ENCODE data around the gene TRAF2. TPM values are rescaled to one million over a fixed set of nuclear protein-coding genes. Genes with fewer than 3 reads are reported as not detected.
"Not testable (repeated sequence)": the region's sequence is repeated elsewhere in the genome, so short reads cannot be mapped to it uniquely, and the experiment has no call there.

The TRAF2 gene
- total RNA-seq, 2 experiments from 2014 or later = 40.0 to 41.4 TPM

GRCh38 chr9:136861874-136862457 lies 24.4 kb upstream of the TRAF2 start:
- peaks cover 15% of the 10 kb centered on the region for H3K4me1 Mint-ChIP-seq (ENCODE audit: low read depth)
- H3K9me3 Mint-ChIP-seq = no peaks in the 10 kb centered on the region
- no peak overlapping the region for H3K27ac Mint-ChIP-seq
- H3K4me3 Mint-ChIP-seq = no peak overlapping the region
- DNase-seq = no peak
- ChIA-PET CTCF (interaction anchor here (1.1 kb wide), 1 partner anchor 18 kb away, joined by 3 read pairs; no protein-coding TSS in a partner anchor), POLR2A (interaction anchor here (0.8 kb wide), 1 partner anchor 10 kb away, joined by 3 read pairs; the partner anchor contains the start of gene MAMDC4)
- intact Hi-C loops (cut with micrococcal nuclease) = no loop called here
- no peaks in the 10 kb centered on the region for H3K27me3 Mint-ChIP-seq
- H3K36me3 Mint-ChIP-seq = peaks cover 10% of the 10 kb centered on the region

GRCh38 chr9:136862849-136863622 lies 23.3 kb upstream of the TRAF2 start:
- H3K4me3 Mint-ChIP-seq = no peak overlapping the region

DNA sequence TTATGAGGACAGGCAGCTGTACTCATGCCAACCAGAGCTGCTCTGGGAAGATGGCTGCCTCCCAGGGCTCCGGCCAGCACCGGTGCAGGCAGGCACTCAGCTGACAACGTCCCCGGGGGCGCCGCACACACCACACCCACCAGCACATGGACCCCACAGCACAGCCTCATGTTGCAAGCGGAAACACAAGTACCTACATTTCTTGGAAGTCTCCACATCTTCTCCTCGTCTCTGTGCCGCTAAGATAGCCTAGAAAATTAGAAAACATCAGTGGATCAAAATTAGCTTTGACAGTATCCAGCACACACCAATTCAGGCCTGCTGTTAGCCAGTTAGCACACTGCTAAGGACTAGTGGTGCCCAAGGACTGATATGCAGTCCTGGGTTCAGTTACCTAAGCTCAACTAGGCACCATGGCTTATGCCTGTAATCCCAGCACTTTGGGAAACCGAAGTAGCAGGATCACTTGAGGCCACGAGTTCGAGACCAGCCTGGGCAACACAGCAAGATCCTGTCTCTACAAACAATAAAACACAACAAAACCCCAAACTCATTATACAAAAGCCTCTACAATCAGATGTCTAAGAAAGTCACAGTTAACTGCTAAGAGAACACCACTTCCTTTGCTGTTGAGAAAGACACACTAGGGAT lies 22.6 kb upstream of the TRAF2 start:
- Mint-ChIP-seq H3K27ac (peak overlapping the region; percentile 9), H3K9me3 (no peaks in the 10 kb centered on the region), H3K4me1 (ENCODE audit: low read depth) (peaks cover 18% of the 10 kb centered on the region), H3K4me3 (no peak overlapping the region), H3K27me3 (no peaks in the 10 kb centered on the region), H3K36me3 (peaks cover 10% of the 10 kb centered on the region)
- intact Hi-C loops (cut with micrococcal nuclease) = no loop called here
- DNase-seq = no peak
- POLR2A ChIA-PET = no interaction called here
- CTCF ChIA-PET = interaction anchor here (1.1 to 1.4 kb wide), 2 partner anchors 21 to 183 kb away, joined by 3 to 6 read pairs; no protein-coding TSS in a partner anchor

More at GRCh38 chr9:136862849-136863622, 23.3 kb upstream of the TRAF2 start:
- H3K4me1 Mint-ChIP-seq (ENCODE audit: low read depth) = peaks cover 18% of the 10 kb centered on the region
- no peaks in the 10 kb centered on the region for H3K9me3 Mint-ChIP-seq
- H3K27me3 Mint-ChIP-seq = no peaks in the 10 kb centered on the region
- DNase-seq = no peak
- H3K36me3 Mint-ChIP-seq = peaks cover 10% of the 10 kb centered on the region
- ChIA-PET CTCF (interaction anchor here (1.1 to 1.4 kb wide), 2 partner anchors 19 to 22 kb away, joined by 3 read pairs; no protein-coding TSS in a partner anchor), POLR2A (interaction anchor here (1.0 kb wide), 1 partner anchor 10 kb away, joined by 3 read pairs; no protein-coding TSS in a partner anchor)
- intact Hi-C loops (cut with micrococcal nuclease) = no loop called here
- H3K27ac Mint-ChIP-seq = no peak overlapping the region

DNA sequence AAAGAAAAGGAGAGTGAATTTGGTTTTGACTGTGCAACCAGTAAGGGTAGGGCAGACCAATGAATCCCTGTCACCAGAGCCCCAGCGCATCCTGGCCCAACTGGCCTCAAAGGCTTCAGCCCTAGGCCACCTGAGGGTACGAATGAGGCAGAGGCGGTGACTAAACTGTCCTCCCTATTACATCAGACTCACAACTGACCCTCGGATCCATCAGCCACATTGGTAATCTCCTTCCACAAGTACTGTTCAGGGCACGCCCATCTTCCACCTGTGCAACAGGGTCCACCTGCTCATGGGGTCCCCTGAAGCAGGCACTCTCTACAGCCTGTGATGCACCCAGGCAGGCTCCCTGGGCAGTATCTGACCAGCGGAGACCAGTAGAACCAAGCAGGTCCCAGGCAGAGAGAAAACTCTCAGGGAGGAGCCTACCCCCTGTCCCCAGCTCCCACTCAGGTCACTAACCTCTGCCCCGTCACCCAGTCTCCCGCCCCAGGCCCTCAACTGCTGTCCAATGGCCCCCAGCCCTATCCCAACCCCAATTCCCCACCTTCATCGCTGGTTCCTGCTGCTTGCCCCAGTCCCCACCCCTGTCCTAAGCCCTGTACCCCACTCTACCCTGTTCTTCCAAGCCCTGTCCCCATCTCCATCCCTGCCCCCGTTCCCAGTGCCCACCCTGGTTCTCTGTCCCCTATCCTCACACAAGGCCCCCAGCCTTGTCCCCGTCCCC lies 21.1 kb upstream of the TRAF2 start:
- Mint-ChIP-seq H3K36me3 (peaks cover 10% of the 10 kb centered on the region), H3K27ac (peak overlapping the region; percentile 67), H3K9me3 (no peaks in the 10 kb centered on the region), H3K4me1 (ENCODE audit: low read depth) (peaks cover 18% of the 10 kb centered on the region), H3K27me3 (no peaks in the 10 kb centered on the region), H3K4me3 (peak overlapping the region; percentile 87)
- POLR2A ChIA-PET = no interaction called here
- no peak for DNase-seq
- CTCF ChIA-PET = interaction anchor here (0.6 kb wide), 1 partner anchor 24 kb away, joined by 3 read pairs; no protein-coding TSS in a partner anchor
- intact Hi-C loops (cut with micrococcal nuclease) = no loop called here

DNA sequence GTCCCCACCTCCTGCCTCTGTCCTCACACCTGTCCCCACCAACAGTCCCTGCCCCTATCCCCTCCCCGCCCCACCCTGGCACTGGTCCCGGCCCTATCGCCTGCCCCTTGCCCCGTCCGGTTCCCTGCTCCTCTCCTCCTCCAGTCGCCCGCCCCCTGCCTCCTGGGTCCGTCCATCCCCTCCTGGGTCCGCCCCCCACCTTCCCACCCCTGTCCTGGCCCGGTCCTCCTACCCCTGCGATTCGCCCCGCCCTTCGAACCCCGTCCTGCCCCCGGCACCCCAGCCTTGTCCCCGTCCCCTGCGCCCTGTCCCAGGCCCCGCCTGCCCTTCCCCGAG lies 20.6 kb upstream of the TRAF2 start:
- Mint-ChIP-seq H3K4me3 (peak overlapping the region; percentile 87), H3K4me1 (ENCODE audit: low read depth) (peaks cover 18% of the 10 kb centered on the region), H3K36me3 (peaks cover 8% of the 10 kb centered on the region), H3K9me3 (no peaks in the 10 kb centered on the region), H3K27me3 (no peaks in the 10 kb centered on the region), H3K27ac (peak overlapping the region; percentile 67)
- POLR2A ChIA-PET = interaction anchor here (0.7 to 1.0 kb wide), 3 partner anchors 9 to 36 kb away, joined by 3 to 6 read pairs (median 5); no protein-coding TSS in a partner anchor
- CTCF ChIA-PET = interaction anchor here (3.1 kb wide), 1 partner anchor 23 kb away, joined by 10 read pairs; the partner anchor contains the start of gene AJM1
- intact Hi-C loops (cut with micrococcal nuclease) = loop anchor here (1.0 kb wide), 2 partner anchors 17 to 21 kb away; partner anchors contain the start of gene TRAF2
- DNase-seq = no peak

DNA sequence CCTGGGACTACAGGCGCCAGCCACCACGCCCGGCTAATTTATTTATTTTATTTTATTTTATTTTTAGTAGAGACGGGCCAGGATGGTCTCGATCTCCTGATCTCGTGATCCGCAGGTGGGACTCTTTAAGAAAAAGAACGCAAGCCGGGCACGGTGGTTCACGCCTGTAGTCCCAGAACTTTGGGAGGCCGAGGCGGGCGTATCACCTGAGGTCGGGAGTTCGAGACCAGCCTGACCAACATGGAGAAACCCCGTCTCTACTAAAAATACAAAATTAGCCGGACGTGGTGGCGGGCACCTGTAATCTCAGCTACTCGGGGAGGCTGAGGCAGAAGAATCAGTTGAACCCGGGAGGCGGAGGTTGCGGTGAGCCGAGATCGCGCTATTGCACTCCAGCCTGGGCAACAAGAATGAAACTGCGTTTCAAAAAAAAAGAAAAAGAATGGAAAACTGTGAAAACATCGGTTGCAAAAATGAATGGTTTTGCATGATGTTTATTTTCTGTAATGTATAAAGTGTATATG lies 19.4 kb upstream of the TRAF2 start:
- intact Hi-C loops (cut with micrococcal nuclease) = loop anchor here (1.0 kb wide), 2 partner anchors 15 to 19 kb away; partner anchors contain the start of gene TRAF2
- ChIA-PET POLR2A (interaction anchor here (1.3 kb wide), 1 partner anchor 15 kb away, joined by 4 read pairs; no protein-coding TSS in a partner anchor), CTCF (interaction anchor here (1.2 to 3.1 kb wide), 2 partner anchors 16 to 24 kb away, joined by 3 to 10 read pairs; partner anchors contain the start of gene AJM1)
- H3K4me1 Mint-ChIP-seq (ENCODE audit: low read depth) = peaks cover 18% of the 10 kb centered on the region
- not testable (repeated sequence) for H3K27ac Mint-ChIP-seq, H3K36me3 Mint-ChIP-seq, H3K9me3 Mint-ChIP-seq, H3K27me3 Mint-ChIP-seq, DNase-seq
- H3K4me3 Mint-ChIP-seq = peak overlapping the region; percentile 67

DNA sequence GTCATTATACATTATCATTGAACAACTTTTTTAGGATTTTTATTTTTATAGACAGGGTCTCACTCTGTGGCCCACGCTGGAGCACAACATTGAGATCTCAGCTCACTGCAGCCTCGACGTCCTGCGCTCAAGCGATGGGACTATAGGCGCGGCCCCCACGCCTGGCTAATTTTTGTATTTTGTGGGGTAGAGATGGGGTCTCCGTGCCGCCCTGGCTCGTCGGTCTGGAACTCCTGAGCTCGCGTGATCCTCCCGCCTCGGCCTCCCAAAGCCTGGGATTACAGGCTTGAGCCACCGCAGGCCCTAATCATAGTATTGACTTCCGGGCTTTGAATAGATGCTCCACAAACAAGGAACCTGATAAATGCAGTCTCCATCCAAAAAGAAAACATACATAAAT lies 18.8 kb upstream of the TRAF2 start:
- H3K27me3 Mint-ChIP-seq = no peaks in the 10 kb centered on the region
- DNase-seq = no peak
- H3K36me3 Mint-ChIP-seq = peaks cover 6% of the 10 kb centered on the region
- intact Hi-C loops (cut with micrococcal nuclease) = no loop called here
- peak overlapping the region; percentile 67 for H3K4me3 Mint-ChIP-seq
- ChIA-PET CTCF (interaction anchor here (3.1 kb wide), 1 partner anchor 25 kb away, joined by 10 read pairs; the partner anchor contains the start of gene AJM1), POLR2A (interaction anchor here (1.3 kb wide), 1 partner anchor 14 kb away, joined by 4 read pairs; no protein-coding TSS in a partner anchor)
- H3K27ac Mint-ChIP-seq = no peak overlapping the region
- H3K4me1 Mint-ChIP-seq (ENCODE audit: low read depth) = peaks cover 18% of the 10 kb centered on the region
- peaks cover 3% of the 10 kb centered on the region for H3K9me3 Mint-ChIP-seq

- intact Hi-C loops (cut with micrococcal nuclease) = no loop called here
- no peak for DNase-seq
- Mint-ChIP-seq H3K4me3 (peak overlapping the region; percentile 67), H3K9me3 (peaks cover 8% of the 10 kb centered on the region), H3K27me3 (no peaks in the 10 kb centered on the region), H3K36me3 (peaks cover 6% of the 10 kb centered on the region), H3K4me1 (ENCODE audit: low read depth) (peaks cover 18% of the 10 kb centered on the region), H3K27ac (no peak overlapping the region)
- POLR2A ChIA-PET = interaction anchor here (1.3 kb wide), 1 partner anchor 14 kb away, joined by 4 read pairs; no protein-coding TSS in a partner anchor
- CTCF ChIA-PET = interaction anchor here (3.1 kb wide), 1 partner anchor 25 kb away, joined by 10 read pairs; the partner anchor contains the start of gene AJM1
Measured at GRCh38 chr9:136867917-136868316, 18.4 kb upstream of the TRAF2 start.

- H3K36me3 Mint-ChIP-seq = peaks cover 4% of the 10 kb centered on the region
- peak overlapping the region; percentile 20 for H3K4me3 Mint-ChIP-seq
- CTCF ChIA-PET = interaction anchor here (0.7 to 3.1 kb wide), 2 partner anchors 26 to 166 kb away, joined by 3 to 10 read pairs; partner anchors contain the start of gene AJM1
- no peak overlapping the region for H3K27ac Mint-ChIP-seq
- POLR2A ChIA-PET = no interaction called here
- intact Hi-C loops (cut with micrococcal nuclease) = no loop called here
- peaks cover 18% of the 10 kb centered on the region for H3K4me1 Mint-ChIP-seq (ENCODE audit: low read depth)
- DNase-seq = no peak
- peaks cover 9% of the 10 kb centered on the region for H3K9me3 Mint-ChIP-seq
- H3K27me3 Mint-ChIP-seq = no peaks in the 10 kb centered on the region
Measured at GRCh38 chr9:136868644-136869043, 17.7 kb upstream of the TRAF2 start.

GRCh38 chr9:136869611-136870010 lies 16.7 kb upstream of the TRAF2 start:
- H3K4me1 Mint-ChIP-seq (ENCODE audit: low read depth) = peaks cover 10% of the 10 kb centered on the region
- H3K27ac Mint-ChIP-seq; intact Hi-C loops (cut with micrococcal nuclease); H3K36me3 Mint-ChIP-seq; H3K4me3 Mint-ChIP-seq; H3K9me3 Mint-ChIP-seq; DNase-seq; H3K27me3 Mint-ChIP-seq: not testable (repeated sequence)
- ChIA-PET CTCF (interaction anchor here (1.6 kb wide), 1 partner anchor 13 kb away, joined by 5 read pairs; no protein-coding TSS in a partner anchor), POLR2A (interaction anchor here (0.8 kb wide), 1 partner anchor 55 kb away, joined by 3 read pairs; no protein-coding TSS in a partner anchor)

DNA sequence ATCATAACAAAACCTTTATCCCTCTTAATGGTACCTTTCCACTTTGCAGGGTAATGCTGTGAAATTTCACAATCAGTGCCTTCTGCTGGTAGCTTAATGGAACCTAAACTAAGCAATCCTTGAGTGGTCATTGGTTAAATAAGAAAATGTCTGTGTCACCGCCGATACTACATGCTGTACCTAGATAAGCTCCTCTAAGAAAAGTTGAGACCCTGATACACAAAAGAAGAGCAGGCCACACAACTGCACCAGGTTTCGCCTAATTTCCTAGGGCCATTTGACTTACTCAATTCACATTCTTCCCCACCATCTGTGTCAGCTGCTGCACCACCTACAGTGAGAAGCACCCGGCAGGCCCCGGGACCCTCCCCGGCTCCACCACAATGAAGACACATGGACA lies 11.2 kb upstream of the TRAF2 start:
- intact Hi-C loops (cut with micrococcal nuclease) = no loop called here
- DNase-seq = no peak
- no peaks in the 10 kb centered on the region for H3K36me3 Mint-ChIP-seq
- no peaks in the 10 kb centered on the region for H3K27me3 Mint-ChIP-seq
- H3K9me3 Mint-ChIP-seq = peaks cover 9% of the 10 kb centered on the region
- H3K27ac Mint-ChIP-seq = no peak overlapping the region
- H3K4me3 Mint-ChIP-seq = no peak overlapping the region
- POLR2A ChIA-PET = interaction anchor here (0.6 kb wide), 1 partner anchor 40 kb away, joined by 4 read pairs; no protein-coding TSS in a partner anchor
- H3K4me1 Mint-ChIP-seq (ENCODE audit: low read depth) = peaks cover 1% of the 10 kb centered on the region
- CTCF ChIA-PET = no interaction called here

All from activated CD4-positive, alpha-beta memory T cell treated with anti-CD3 and anti-CD28 coated beads for 36 hours (primary cell).